ENCODE results near the gene AGAP9. TPM values are rescaled to one million over a fixed set of nuclear protein-coding genes. Genes with fewer than 3 reads are reported as not detected.
"Not testable (repeated sequence)": the region's sequence is repeated elsewhere in the genome, so short reads cannot be mapped to it uniquely, and the experiment has no call there.

The AGAP9 gene
- total RNA-seq, 2 donors from 2014 or later: 5.2 to 7.5 TPM

GRCh38 chr10:47502313-47502712 lies 21.1 kb downstream of the AGAP9 start:
- DNase-seq; intact Hi-C loops (cut with DNase I, micrococcal nuclease); ATAC-seq: not testable (repeated sequence)

- intact Hi-C loops (cut with DNase I, micrococcal nuclease); ATAC-seq; DNase-seq: not testable (repeated sequence)
Measured at GRCh38 chr10:47494226-47494625, 29.2 kb downstream of the AGAP9 start.

- ATAC-seq; intact Hi-C loops (cut with DNase I, micrococcal nuclease): not testable (repeated sequence)
Measured at GRCh38 chr10:47491600-47491999, 31.8 kb downstream of the AGAP9 start, which contains the start of gene FAM25G. Gene FAM25G (minus strand): TSS chr10:47491700. CDS start chr10:47491674, 26 bp downstream.

GRCh38 chr10:47489630-47490029 lies 33.8 kb downstream of the AGAP9 start:
- intact Hi-C loops (cut with DNase I, micrococcal nuclease); DNase-seq; ATAC-seq: not testable (repeated sequence)

More at GRCh38 chr10:47491600-47491999, 31.8 kb downstream of the AGAP9 start, which contains the start of gene FAM25G:
- DNase-seq: not testable (repeated sequence)

GRCh38 chr10:47485943-47486342 lies 37.5 kb downstream of the AGAP9 start:
- DNase-seq; ATAC-seq; intact Hi-C loops (cut with DNase I, micrococcal nuclease): not testable (repeated sequence)

GRCh38 chr10:47484786-47485185 lies 38.7 kb downstream of the AGAP9 start:
- DNase-seq; intact Hi-C loops (cut with DNase I, micrococcal nuclease); ATAC-seq: not testable (repeated sequence)

GRCh38 chr10:47483923-47484322 lies 39.5 kb downstream of the AGAP9 start, which contains the start of gene ANXA8:
Gene ANXA8 (minus strand): TSS chr10:47484115. CDS start chr10:47483933, 182 bp downstream.
- ATAC-seq; DNase-seq; intact Hi-C loops (cut with DNase I, micrococcal nuclease): not testable (repeated sequence)

- DNase-seq; ATAC-seq; intact Hi-C loops (cut with DNase I, micrococcal nuclease): not testable (repeated sequence)
Measured at GRCh38 chr10:47482367-47482766, 41.1 kb downstream of the AGAP9 start.

- DNase-seq; ATAC-seq; intact Hi-C loops (cut with DNase I, micrococcal nuclease): not testable (repeated sequence)
Measured at GRCh38 chr10:47481768-47482181, 41.7 kb downstream of the AGAP9 start.

GRCh38 chr10:47481182-47481766 lies 42.2 kb downstream of the AGAP9 start:
- DNase-seq; intact Hi-C loops (cut with DNase I, micrococcal nuclease): not testable (repeated sequence)
- ATAC-seq: peak; percentile 54

GRCh38 chr10:47480133-47480532 lies 43.3 kb downstream of the AGAP9 start:
- DNase-seq; intact Hi-C loops (cut with DNase I, micrococcal nuclease): not testable (repeated sequence)
- peak; percentile 45 for ATAC-seq

- ATAC-seq; DNase-seq; intact Hi-C loops (cut with DNase I, micrococcal nuclease): not testable (repeated sequence)
Measured at GRCh38 chr10:47478114-47478513, 45.3 kb downstream of the AGAP9 start.

- ATAC-seq; intact Hi-C loops (cut with DNase I, micrococcal nuclease); DNase-seq: not testable (repeated sequence)
Measured at GRCh38 chr10:47477078-47477477, 46.4 kb downstream of the AGAP9 start.

GRCh38 chr10:47475101-47475500 lies 48.3 kb downstream of the AGAP9 start:
- DNase-seq; intact Hi-C loops (cut with DNase I, micrococcal nuclease); ATAC-seq: not testable (repeated sequence)

- DNase-seq; intact Hi-C loops (cut with DNase I, micrococcal nuclease): not testable (repeated sequence)
- peak; percentile 55 for ATAC-seq
Measured at GRCh38 chr10:47473516-47473915, 49.9 kb downstream of the AGAP9 start.

- ATAC-seq; DNase-seq; intact Hi-C loops (cut with DNase I, micrococcal nuclease): not testable (repeated sequence)
Measured at GRCh38 chr10:47472647-47473046, 50.8 kb downstream of the AGAP9 start.

- peak; percentile 50 for ATAC-seq
- DNase-seq; intact Hi-C loops (cut with DNase I, micrococcal nuclease): not testable (repeated sequence)
Measured at GRCh38 chr10:47472072-47472471, 51.4 kb downstream of the AGAP9 start.

- intact Hi-C loops (cut with DNase I, micrococcal nuclease); ATAC-seq; DNase-seq: not testable (repeated sequence)
Measured at GRCh38 chr10:47468731-47469528, 54.5 kb downstream of the AGAP9 start.

- DNase-seq; intact Hi-C loops (cut with DNase I, micrococcal nuclease); ATAC-seq: not testable (repeated sequence)
Measured at GRCh38 chr10:47467957-47468356, 55.5 kb downstream of the AGAP9 start.
